GM21786 (cell line): ENCODE data around the gene MAPT.
"Not testable (repeated sequence)": the region's sequence is repeated elsewhere in the genome, so short reads cannot be mapped to it uniquely, and the experiment has no call there.

Experiments
- ATAC-seq: cut with Tn5 transposase; IDR thresholded peaks from one replicate; pipeline ENCODE4 v1.9.1; 2021; ENCODE audit not compliant: unreplicated experiment

MAPT gene

DNA sequence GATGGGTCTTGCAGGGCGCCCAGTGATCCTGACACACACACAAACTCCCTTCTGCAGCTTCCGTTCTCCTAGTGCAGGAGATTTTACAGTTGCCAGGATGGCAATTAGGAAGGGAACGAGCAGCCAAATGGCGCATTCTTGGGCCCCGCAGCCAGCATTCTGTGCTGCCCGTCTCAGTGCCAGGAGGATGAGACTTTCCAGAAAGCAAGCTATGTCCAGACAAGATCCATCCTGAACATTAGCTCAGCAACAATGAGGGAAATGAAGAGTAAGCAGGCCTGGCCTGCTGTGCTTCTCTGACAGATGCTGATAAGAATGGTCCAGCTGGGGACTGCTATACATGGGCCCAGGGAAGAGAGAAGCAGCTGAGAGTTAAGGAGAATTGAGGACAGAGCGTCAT is 33.2 kb upstream of the MAPT start:
- no peak for ATAC-seq

DNA sequence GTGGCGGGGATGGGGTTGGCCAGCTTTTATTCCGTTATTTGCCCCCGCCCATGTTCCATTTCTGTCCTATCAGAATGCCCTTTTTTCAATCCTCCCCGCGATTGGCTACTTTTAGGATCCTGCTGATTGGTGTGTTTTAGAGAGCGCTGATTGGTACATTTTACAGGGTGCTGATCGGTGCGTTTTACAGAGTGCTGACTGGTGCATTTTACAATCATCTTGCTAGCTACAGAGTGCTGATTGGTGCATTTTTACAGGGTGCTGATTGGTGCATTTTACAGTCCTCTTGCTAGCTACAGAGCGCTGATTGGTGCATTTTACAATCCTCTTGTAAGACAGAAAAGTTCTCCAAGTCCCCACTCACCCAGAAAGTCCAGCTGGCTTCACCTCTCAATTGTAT is 32.2 kb upstream of the MAPT start:
- ATAC-seq: not testable (repeated sequence)

DNA sequence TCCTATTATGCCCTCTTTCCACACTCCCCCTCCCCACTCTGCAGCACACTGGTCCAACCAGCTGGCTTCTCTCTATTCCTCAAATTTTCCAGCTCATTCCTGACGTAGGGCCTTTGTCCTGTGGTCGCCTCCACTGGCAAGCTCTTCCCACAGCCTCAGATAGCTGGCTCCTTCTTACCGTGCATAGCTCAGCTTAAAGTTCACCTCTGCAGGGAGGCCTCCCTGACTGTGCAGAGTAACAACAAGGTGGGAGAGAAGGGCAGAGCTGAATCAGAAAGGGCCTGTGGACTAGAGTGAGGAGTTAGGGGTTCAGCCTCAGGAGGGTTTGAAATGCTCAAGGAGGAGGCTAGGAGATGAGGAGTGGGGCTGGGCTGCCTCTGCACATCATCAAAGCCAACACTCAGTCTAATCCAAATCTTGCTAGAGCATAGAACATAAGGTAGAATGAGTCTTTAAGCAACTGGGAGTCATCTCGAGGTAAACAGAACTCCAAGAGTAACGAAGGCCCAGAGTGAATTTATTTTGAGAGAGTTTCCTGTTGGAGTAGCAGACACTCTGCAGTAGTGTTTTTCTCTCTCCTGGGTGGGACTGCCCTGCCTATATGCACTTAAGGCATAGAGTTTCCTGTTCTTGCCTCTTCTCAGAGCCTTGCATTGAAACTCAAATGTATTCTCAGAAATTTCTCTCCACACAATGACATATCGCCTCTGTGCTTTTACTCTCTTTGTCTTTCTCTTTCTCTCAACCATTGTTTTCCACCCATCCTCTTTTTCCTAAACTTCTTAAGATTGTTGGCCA is 30.3 kb upstream of the MAPT start:
- ATAC-seq: no peak

DNA sequence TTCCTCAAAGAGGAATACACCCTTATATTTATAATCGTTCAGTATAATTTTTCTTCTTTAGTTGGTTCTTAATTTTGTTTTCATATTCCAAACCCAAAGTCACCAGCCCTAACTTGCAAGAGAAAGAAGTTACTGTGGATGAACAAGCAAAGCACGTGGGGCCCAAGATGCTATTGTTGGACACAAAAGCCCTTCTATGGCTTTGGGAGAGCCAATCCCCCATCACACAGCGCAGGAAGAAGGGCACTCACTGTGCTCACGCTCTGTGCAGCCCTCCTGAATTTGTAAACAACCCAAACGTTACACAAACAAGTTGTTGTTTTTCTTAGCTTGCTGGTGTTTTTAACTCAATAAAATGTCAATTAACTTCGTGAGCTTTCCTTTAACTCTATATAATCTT is 27.2 kb upstream of the MAPT start:
- ATAC-seq: no peak

DNA sequence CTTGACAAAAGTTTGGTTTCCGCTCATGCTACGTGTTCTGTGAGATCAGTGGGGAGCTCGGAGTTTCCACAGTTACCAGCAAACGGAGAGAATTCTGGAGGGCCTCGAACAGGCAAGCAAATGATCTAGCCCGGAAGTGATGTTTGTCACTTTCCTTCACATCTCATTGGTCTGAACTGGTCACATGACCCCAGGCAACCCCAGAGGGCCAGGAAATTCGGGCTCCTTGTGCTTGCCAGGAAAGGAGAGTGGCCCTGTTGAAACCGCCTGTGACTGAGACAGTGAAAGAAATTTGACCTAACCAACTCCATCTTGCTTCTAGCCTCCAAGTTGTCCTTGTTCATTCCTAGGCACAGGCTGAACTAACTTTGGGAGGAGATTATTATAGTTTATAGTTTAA is 26.7 kb upstream of the MAPT start:
- ATAC-seq: no peak

DNA sequence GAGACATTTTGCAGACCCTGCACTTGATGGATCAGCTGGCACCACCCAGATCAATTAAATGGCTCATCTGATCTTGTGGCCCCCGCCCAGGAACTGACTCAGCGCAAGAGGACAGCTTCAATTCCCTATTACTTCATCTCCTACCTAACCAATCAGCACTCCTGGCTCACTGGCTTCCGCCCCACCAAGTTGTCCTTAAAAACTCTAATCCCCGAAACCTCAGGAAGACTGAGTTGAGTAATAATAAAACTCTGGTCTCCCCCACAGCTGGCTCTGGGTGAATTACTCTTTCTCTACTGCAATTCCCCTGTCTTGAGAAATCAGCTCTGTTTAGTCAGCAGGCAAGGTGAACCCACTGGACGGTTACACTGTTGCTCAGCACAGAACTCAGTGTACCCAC is 26.1 kb upstream of the MAPT start:
- ATAC-seq: no peak

DNA sequence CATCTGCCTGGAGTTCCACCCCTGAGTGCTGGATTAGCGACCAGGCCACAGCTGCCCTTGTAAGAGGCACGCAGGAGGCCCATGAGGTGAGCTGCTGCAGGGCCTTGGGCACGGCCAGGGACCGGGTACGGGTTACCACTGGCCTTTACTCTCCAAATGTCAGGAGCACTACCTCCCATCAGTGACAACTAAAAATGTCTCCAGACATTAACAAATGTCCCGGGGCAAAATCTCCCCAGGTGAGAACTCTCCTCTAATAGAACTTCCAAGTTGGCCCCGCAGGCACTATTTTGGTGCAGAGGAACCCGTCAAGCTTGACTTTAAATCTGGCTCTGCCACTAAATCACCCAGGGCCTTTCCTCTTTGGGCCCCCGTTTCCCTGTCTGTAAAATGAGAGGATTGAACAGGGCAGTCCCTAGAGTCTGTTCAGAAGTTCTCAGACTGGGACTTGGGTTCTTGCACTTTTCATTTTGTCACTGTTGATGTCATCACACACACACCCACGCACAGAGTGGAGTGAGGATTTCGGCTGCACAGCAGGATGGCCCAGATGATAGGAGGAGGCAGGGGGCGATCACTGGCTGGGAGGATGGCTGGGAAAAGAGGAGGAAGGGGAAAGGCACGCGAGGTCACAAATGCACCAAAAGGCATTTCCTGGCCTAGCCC is 24.5 kb upstream of the MAPT start:
- no peak for ATAC-seq

DNA sequence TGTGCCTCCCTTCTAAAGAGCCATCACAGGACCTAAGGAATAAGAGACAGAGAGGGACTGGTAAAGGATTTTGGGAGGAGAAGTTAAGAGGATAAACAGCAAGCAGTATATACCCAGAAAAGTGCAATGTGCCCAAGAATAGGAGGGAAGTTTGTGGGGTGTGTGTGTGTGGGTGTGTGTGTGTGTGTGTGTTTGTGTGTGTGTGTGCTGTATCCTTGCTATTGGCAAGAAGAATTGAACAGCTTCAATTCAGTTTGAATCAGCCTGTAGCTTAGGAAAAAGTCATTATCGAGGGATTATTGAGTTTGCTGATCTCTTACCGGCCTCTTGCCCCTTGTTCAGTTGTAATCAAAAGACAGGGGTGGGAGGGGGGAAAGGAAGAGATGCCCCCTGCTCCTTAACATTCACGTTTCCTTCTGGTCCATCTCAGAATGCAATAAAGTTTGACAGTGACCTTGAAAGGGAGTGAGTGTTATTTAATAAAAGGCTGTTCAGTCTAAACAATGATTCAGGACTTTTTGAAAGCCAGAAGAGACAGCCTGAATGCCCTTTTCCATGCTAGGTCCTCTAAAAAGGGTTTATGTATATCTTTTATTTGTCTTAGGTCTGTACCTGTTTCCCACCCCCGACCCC is 23.9 kb upstream of the MAPT start:
- ATAC-seq: no peak

DNA sequence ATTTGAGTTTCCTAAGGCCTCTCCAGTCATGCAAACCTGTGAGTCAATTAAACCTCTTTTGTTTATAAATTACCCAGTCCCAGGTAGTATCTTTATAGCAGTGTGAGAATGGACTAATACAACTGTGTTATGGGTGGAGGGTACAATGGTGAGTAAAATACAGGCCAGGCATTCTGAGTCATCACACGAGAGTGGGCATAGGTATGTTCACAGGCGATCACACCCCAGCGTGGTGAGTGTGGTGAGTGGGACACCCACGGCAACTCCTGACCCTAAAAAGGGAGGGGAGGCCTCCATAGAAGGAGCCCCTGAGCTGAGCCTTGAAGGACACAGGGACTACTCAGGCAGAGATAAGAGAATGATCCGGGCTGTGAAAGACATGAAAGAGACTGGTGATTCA is 22.6 kb upstream of the MAPT start:
- no peak for ATAC-seq

DNA sequence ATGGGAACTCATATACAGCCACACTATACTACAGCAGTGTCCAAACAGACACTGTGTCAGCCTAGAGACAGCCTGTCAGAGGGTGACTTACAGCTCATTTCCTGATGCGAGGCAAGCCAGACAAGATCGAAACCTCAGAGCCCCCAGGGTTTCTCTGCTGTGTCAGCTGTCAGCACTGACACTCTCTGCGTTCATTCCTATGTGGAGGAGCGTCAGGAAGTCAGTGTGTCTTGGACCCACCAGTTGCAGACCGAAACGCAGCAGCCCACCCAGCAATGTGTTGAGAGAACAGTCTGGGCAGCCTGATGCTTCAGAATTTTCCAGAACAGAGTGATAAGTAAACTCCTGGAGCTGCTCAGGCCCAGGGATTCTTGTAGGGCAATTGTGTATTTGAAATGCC is 20.6 kb upstream of the MAPT start:
- ATAC-seq: no peak

DNA sequence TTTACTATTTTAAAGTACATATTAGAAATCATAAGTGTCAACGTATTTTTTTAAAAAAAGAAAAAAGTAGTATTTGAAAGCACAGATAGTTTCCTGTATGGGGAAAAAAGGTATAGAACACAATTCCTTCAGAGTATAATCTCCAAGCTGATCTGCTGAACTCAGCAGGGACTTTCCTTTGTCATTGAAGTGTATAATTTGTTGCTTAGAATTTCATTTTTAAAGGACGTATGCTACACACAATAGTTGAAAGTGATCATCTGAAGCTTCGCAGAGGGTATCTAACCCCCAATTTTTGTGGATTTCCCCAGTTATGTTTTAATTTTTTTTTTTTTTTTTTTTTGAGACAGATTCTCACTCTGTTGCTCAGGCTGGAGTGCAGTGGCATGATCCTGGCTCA is 20.2 kb upstream of the MAPT start:
- no peak for ATAC-seq

DNA sequence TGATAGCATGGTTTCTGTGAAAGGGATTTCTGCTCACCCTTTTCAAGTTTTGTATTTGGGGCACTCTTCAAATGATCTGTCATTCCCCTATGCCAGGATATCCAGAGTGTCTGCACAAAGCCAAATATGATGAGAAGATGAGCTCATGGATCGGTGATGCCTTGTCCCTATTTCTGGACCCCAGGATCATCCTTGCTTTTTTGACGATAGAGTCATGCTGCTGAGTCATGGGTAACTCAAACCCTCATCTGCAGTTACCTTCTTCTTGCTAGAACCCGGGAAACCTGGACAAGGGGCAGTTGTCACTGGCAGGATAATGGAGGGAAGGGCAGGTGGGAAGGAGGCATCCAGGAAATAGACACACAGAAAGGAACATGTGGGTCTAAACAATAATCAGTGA is 17.8 kb upstream of the MAPT start:
- no peak for ATAC-seq

DNA sequence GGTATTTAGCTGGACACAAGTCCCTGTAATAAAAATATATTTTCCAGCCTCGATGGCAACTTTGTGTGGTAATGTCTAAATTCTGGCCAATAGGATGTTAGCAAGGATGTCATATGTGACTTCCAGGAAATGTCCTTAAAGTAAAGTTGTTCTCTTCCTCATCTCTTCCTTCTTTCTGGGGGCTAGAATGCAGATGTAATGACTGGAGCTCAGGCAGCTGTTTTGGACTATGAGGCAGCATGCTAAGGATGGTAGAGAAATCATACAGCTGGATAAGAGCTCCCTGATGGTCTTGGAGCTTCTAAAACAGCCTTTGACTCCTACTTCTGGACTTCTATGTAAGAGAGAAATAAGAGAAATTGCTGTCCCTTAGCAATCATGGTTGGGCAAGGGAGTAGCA is 16.9 kb upstream of the MAPT start:
- ATAC-seq: no peak

DNA sequence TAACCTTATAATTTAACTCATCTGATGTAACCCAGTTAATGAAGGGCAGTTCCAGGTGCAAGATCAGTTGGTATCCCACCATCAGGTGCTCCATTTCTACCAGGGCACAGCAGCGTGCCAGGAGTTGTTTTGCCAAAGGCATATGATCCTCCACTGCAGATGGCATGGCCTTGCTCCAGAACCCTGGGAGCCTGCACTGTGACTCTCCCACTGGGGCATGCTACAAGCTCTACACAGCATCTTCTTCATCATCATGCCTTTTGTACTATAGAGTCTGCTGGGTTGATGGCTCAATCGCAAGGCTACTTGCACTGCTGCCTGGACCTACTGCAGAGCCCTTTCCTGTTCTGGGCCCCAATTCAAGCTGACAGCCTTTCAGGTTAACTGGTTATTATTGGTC is 11.3 kb upstream of the MAPT start:
- no peak for ATAC-seq

DNA sequence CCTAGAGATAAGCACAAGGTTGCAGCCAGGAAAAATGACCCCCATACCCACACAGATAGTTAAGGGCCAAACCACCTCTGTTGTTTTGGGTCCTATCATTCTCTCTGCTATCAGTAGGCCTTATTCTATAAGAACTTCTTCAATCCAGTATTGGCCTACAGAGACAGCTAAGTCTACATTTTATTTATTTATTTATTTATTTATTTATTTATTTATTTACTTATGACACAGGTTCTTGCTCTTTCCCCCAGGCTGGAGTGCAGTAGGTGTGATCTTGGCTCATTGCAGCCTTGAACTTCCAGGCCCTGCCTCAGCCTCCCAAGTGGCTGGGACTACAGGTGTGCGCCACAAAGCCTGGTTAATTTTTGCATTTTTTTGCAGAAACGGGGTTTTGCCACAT is 7.5 kb upstream of the MAPT start:
- ATAC-seq: no peak

DNA sequence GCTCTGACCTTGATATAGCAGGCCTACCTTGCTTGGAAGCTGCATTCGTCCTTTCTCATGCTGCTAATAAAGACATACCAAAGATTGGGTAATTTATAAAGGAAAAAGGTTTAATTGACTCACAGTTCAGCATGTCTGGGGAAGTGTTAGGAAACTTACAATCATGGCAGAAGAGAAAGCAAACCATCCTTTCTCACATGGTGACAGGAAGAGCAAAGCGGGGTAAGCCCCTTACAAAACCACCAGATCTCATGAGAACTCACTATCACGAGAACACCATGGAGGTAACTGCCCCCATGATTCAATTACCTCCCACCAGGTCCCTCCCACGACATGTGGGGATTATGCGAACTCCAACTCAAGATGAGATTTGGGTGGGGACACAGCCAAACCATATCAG is 6.0 kb upstream of the MAPT start:
- ATAC-seq: no peak

DNA sequence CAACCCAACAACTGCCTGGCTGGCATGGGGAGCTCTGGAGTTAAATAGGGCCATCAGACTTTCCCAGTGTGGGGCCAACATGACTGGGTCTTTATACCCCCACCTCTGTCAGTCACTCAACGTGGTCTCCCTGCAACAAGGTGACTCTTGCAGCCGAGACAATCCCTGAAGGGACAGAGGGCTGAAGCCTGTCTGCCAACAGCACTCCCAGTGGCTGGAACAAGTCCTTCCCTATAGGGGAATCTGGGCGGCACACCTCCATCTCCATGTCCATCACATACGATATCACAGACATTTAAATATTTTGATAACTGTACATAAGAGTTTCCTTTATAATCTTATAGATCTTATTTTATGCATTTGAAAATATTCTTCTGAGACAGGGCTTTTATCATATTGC is 4.8 kb upstream of the MAPT start:
- ATAC-seq: no peak

DNA sequence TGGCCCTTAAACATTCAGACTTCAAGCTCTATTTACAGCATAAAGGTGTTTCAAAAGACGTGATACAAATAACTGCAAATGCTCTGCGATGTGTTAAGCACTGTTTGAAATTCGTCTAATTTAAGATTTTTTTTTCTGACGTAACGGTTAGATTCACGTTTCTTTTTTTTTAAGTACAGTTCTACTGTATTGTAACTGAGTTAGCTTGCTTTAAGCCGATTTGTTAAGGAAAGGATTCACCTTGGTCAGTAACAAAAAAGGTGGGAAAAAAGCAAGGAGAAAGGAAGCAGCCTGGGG is 681 bp upstream of the MAPT start:
- ATAC-seq: no peak

DNA sequence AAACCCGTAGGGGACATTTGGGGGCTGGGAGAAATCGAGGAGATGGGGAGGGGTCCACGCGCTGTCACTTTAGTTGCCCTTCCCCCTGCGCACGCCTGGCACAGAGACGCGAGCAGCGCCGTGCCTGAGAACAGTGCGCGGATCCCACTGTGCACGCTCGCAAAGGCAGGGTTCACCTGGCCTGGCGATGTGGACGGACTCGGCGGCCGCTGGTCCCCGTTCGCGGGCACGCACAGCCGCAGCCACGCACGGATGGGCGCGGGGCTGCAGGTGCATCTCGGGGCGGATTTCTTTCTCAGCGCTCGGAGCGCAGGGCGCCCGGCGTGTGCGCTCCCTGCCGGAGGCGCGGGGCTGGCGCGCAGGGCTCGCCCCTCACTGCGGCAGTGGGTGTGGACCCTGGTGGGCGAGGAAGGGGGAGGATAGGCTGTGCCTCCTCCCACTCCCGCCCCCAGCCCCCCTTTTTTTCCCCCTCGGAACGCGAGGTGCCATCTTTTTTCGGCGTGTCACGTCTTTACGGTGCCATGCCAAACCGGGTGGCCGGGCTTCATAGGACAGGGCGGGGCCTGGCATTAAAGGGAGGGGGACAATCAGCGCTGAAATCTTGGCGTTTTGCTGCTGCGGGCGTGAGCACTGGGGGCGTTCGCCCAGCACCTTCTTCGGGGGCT is 1.1 kb downstream of the MAPT start:
- ATAC-seq: no peak

DNA sequence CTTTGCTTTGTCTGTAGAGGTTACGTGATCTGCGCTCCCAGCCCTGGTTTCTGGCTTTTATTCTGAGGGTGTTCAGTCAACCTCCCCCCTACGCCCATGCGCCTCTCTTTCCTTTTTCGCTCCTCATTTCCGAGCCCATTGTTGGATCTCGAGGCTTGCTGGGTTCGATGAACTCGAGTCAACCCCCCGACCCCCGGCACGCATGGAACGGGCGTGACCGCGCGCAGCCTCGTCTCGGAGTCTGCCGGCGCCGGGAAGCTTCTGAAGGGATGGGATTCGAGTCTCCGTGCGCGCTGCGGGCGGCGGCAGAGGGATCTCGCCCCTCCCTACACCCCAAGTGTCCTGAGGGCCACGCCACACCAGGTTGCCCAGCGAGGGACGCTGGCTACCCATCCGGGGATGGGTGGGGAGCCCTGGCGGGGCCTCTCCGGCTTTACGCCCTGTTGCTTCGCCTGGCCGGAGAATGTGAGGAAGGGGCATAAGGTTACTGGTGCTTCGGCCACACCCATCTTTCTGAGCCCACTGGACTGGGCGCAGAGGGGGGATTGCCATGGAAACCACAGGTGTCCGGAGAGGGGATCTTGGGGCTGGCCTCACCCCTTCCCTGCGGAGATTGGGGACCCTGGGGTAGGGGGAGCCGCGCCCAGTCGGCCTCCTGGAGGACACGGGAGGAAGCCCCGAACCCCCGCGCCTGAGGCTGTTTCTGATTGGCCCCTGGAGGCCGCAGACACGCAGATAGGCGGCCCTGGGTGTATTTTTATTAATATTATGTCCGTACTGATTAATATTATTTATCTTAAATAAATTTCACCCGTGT is 1.8 kb downstream of the MAPT start:
- ATAC-seq: no peak
